Tibial artery (tissue), 4 donors: ENCODE measurements around the gene CKMT2.

Source experiments
- DNase-seq, 2 donors: peaks; one replicate each; pipeline ENCODE4 v3.0.0-alpha.2; 2019
- H3K27ac ChIP-seq, 2 donors: fragments of 200-600 bp; sonication (generic) in 1 of 2; 1 replicate in 1 of 2; 2 replicates in 1 of 2; pipeline ENCODE4 v1.5.1; 2018 to 2019; ENCODE audit warnings: mild to moderate bottlenecking in 1 of 2
- H3K27me3 ChIP-seq, 2 donors: fragments of 200-600 bp; sonication (generic) in 1 of 2; one replicate each; pipeline versions ENCODE4 v1.5.1 to v1.6.0; 2016 to 2019
- H3K36me3 ChIP-seq, 3 donors: fragments of 200-600 bp; sonication (generic) in 2 of 3; one replicate each; pipeline ENCODE4 v1.5.1; 2016 to 2019; ENCODE audit warnings: mild to moderate bottlenecking in 2 of 3
- H3K4me1 ChIP-seq, 4 donors: fragments of 200-600 bp; sonication (generic) in 2 of 4; 1 replicate in 3 of 4; 2 replicates in 1 of 4; pipeline ENCODE4 v1.5.1; 2016 to 2019
- H3K4me3 ChIP-seq, 2 donors: fragments of 200-600 bp; sonication (generic) in 1 of 2; 1 replicate in 1 of 2; 2 replicates in 1 of 2; pipeline ENCODE4 v1.5.1; 2018 to 2019; ENCODE audit warnings: mild to moderate bottlenecking in 2 of 2
- H3K9me3 ChIP-seq, 3 donors: fragments of 200-600 bp; sonication (generic) in 1 of 3; one replicate each; pipeline ENCODE4 v1.5.1; 2016 to 2019
- CTCF ChIP-seq, 2 experiments: fragments of 200-600 bp in 1 of 2; fragments of 450-650 bp in 1 of 2; IDR thresholded peaks; one replicate each; pipeline ENCODE4 v1.5.1; 2017 to 2019; ENCODE audit warnings: antibody characterized with exemption in 2 of 2, mild to moderate bottlenecking in 1 of 2, moderate library complexity in 1 of 2
- intact Hi-C: fragments of 100-400 bp; cut with DNase I; formaldehyde crosslinking; loops from one replicate; pipeline ENCODE4 v1.15.0; 2023; ENCODE audit warnings: low total_unique reads

Gene CKMT2

GRCh38 chr5:81228084-81228483 is 5.0 kb upstream of the CKMT2 start:
- Histone ChIP-seq H3K4me3 (no peak overlapping the region), H3K27me3 (no peaks in the 10 kb centered on the region), H3K27ac (no peak overlapping the region), H3K4me1 (peaks cover 0 to 15% (median 5%) of the 10 kb centered on the region in 4 donors), H3K9me3 (no peaks in the 10 kb centered on the region), H3K36me3 (no peaks in the 10 kb centered on the region)
- DNase-seq, result no peak
- intact Hi-C loops, result no loop called here
- no peak for TF ChIP-seq CTCF (IDR thresholded peaks at IDR 0.05)

GRCh38 chr5:81230416-81230815 is 2.7 kb upstream of the CKMT2 start:
- DNase-seq, result no peak
- Histone ChIP-seq H3K36me3 (no peaks in the 10 kb centered on the region), H3K27ac (peak overlapping the region; percentile 93 to 94), H3K4me3 (no peak overlapping the region), H3K27me3 (no peaks in the 10 kb centered on the region), H3K4me1 (peaks cover 0 to 38% (median 20%) of the 10 kb centered on the region in 4 donors), H3K9me3 (no peaks in the 10 kb centered on the region)
- intact Hi-C loops, result no loop called here
- TF ChIP-seq CTCF (IDR thresholded peaks at IDR 0.05), result no peak

GRCh38 chr5:81232464-81233079 is 550 bp upstream of the CKMT2 start:
- intact Hi-C loops, result no loop called here
- Histone ChIP-seq H3K27ac (peak overlapping the region; percentile 93 to 94), H3K9me3 (no peaks in the 10 kb centered on the region), H3K4me3 (peak overlapping the region; percentile 46 to 54), H3K36me3 (no peaks in the 10 kb centered on the region), H3K27me3 (no peaks in the 10 kb centered on the region), H3K4me1 (peaks cover 0 to 54% (median 30%) of the 10 kb centered on the region in 4 donors)
- no peak for TF ChIP-seq CTCF (IDR thresholded peaks at IDR 0.05)
- DNase-seq, result peak; percentile 87 to 96

- Histone ChIP-seq H3K9me3 (no peaks in the 10 kb centered on the region), H3K36me3 (no peaks in the 10 kb centered on the region), H3K27me3 (no peaks in the 10 kb centered on the region), H3K27ac (peak overlapping the region; percentile 93 to 94), H3K4me1 (peaks cover 0 to 56% (median 30%) of the 10 kb centered on the region in 4 donors), H3K4me3 (no peak overlapping the region)
- TF ChIP-seq CTCF (IDR thresholded peaks at IDR 0.05), result no peak
- intact Hi-C loops, result no loop called here
- no peak for DNase-seq
Observed at GRCh38 chr5:81234299-81234698, 1.2 kb downstream of the CKMT2 start.

- H3K4me3 ChIP-seq, result no peak overlapping the region
- H3K9me3 ChIP-seq, result no peaks in the 10 kb centered on the region
- peaks cover 0 to 61% (median 33%) of the 10 kb centered on the region in 4 donors for H3K4me1 ChIP-seq
- peak overlapping the region; percentile 93 to 94 for H3K27ac ChIP-seq
- no peaks in the 10 kb centered on the region for H3K36me3 ChIP-seq
- intact Hi-C loops, result no loop called here
- no peak for TF ChIP-seq CTCF (IDR thresholded peaks at IDR 0.05)
- DNase-seq, result no peak
- H3K27me3 ChIP-seq, result no peaks in the 10 kb centered on the region
Observed at GRCh38 chr5:81234801-81235200, 1.7 kb downstream of the CKMT2 start.
